B cell (primary cell): Measurements from ENCODE around the gene TRMT61A. TPM values are rescaled to one million over a fixed set of nuclear protein-coding genes. Genes with fewer than 3 reads are reported as not detected.
A peak's percentile ranks its signal among the peaks of the same experiment; 100 is the strongest.

ENCODE experiments used
- ATAC-seq: fragments of 200-7000 bp; cut with Tn5 transposase; one replicate; pipeline ENCODE4 v1.10.0; 2021; ENCODE audit warnings: low read depth, mild to moderate bottlenecking, moderate number of reproducible peaks, moderate library complexity
- CTCF ChIA-PET: fragments of 350-600 bp; sonication (Branson Sonifier 250); formaldehyde crosslinking; loops from one replicate; lab custom pipeline; 2021; ENCODE audit warnings: antibody characterized with exemption, inconsistent platforms; lab: Charles Lee
- POLR2A ChIA-PET: fragments of 350-600 bp; sonication (Branson Sonifier 250); formaldehyde crosslinking; loops from one replicate; lab custom pipeline; 2021; ENCODE audit warnings: antibody characterized with exemption; lab: Charles Lee
- DNase-seq: peaks from one replicate; pipeline ENCODE4 v3.0.0; 2013
- H2AFZ ChIP-seq: 2 replicates; pipeline ENCODE4 v1.6.1; 2012; ENCODE audit warnings: mild to moderate bottlenecking, low read depth, low read length; ENCODE audit not compliant: insufficient read depth, poor library complexity, severe bottlenecking
- H3K27ac ChIP-seq, 2 donors: 1 replicate in 1 of 2; 2 replicates in 1 of 2; pipeline ENCODE4 v1.5.1; 2012 to 2013; ENCODE audit warnings: low read length in 2 of 2, mild to moderate bottlenecking in 2 of 2, moderate library complexity in 1 of 2
- H3K27me3 ChIP-seq, 4 experiments: fragments of 200-600 bp in 1 of 4; sonication (generic) in 1 of 4; replicated peaks in 1 of 4; 1 replicate in 2 of 4; 2 replicates in 2 of 4; pipeline versions ENCODE4 v1.6.1 to v1.7.0; 2013 to 2016; ENCODE audit warnings: low read length in 3 of 4, mild to moderate bottlenecking in 2 of 4, mixed read lengths in 1 of 4, moderate library complexity in 1 of 4; ENCODE audit not compliant: insufficient read depth in 4 of 4, control insufficient read depth in 3 of 4; ENCODE audit errors: control extremely low read depth in 1 of 4
- H3K36me3 ChIP-seq, 2 experiments: replicated peaks in 1 of 2; 1 replicate in 1 of 2; 2 replicates in 1 of 2; pipeline versions ENCODE4 v1.6.1 to v1.7.1; 2013; ENCODE audit warnings: low read length in 1 of 2; ENCODE audit not compliant: insufficient read depth in 2 of 2, control insufficient read depth in 1 of 2; ENCODE audit errors: control extremely low read depth in 1 of 2, extremely low read depth in 1 of 2
- H3K4me1 ChIP-seq, 2 donors: fragments of 200-600 bp in 1 of 2; sonication (generic) in 1 of 2; 1 replicate in 1 of 2; 2 replicates in 1 of 2; pipeline versions ENCODE4 v1.5.1 to v1.6.1; 2013 to 2017; ENCODE audit warnings: low read length in 2 of 2; ENCODE audit not compliant: control insufficient read depth in 2 of 2, insufficient read depth in 2 of 2
- H3K4me2 ChIP-seq: replicated peaks from 2 replicates; pipeline ENCODE3; 2012; ENCODE audit warnings: mild to moderate bottlenecking, low read depth, low read length; ENCODE audit not compliant: poor library complexity, severe bottlenecking
- H3K4me3 ChIP-seq, 5 experiments: fragments of 200-600 bp in 1 of 5; sonication (generic) in 1 of 5; 1 replicate in 3 of 5; 2 replicates in 2 of 5; pipeline versions ENCODE4 v1.5.1 to v1.7.0; 2011 to 2016; ENCODE audit warnings: low read length in 4 of 5, mild to moderate bottlenecking in 4 of 5, low read depth in 2 of 5, control low read depth in 1 of 5, moderate library complexity in 1 of 5; ENCODE audit not compliant: insufficient read depth in 1 of 5; ENCODE audit errors: control extremely low read depth in 1 of 5, extremely low read depth in 1 of 5
- H3K79me2 ChIP-seq: fragments of 200-600 bp; sonication (generic); one replicate; pipeline ENCODE4 v1.6.0; 2016; ENCODE audit warnings: low read length; ENCODE audit not compliant: control insufficient read depth, insufficient read depth
- H3K9ac ChIP-seq: fragments of 200-600 bp; sonication (generic); 2 replicates; pipeline ENCODE4 v1.6.1; 2017; ENCODE audit warnings: mild to moderate bottlenecking, low read length, moderate library complexity
- H3K9me3 ChIP-seq, 3 donors: one replicate each; pipeline versions ENCODE4 v1.6.1 to v1.7.1; 2013; ENCODE audit warnings: low read length in 2 of 3; ENCODE audit not compliant: control insufficient read depth in 2 of 3, insufficient read depth in 1 of 3; ENCODE audit errors: control extremely low read depth in 1 of 3
- H4K20me1 ChIP-seq: 2 replicates; pipeline ENCODE4 v1.6.0; 2012; ENCODE audit warnings: mild to moderate bottlenecking, low read length; ENCODE audit not compliant: insufficient read depth, control insufficient read depth, poor library complexity, severe bottlenecking
- H3K27ac Mint-ChIP-seq: one replicate; pipeline ENCODE4 v1.8.0; 2021; ENCODE audit warnings: mixed read lengths
- H3K27me3 Mint-ChIP-seq: one replicate; pipeline ENCODE4 v1.8.0; 2021; ENCODE audit warnings: mixed read lengths
- H3K4me1 Mint-ChIP-seq: one replicate; pipeline ENCODE4 v1.8.0; 2021; ENCODE audit warnings: mixed read lengths
- H3K4me3 Mint-ChIP-seq: one replicate; pipeline ENCODE4 v1.8.0; 2021; ENCODE audit warnings: mixed read lengths
- H3K9me3 Mint-ChIP-seq: one replicate; pipeline ENCODE4 v1.8.0; 2022; ENCODE audit warnings: mixed read lengths; ENCODE audit not compliant: insufficient read depth
- EZH2 ChIP-seq: IDR thresholded peaks from 2 replicates; pipeline ENCODE4 v1.6.1; 2012; ENCODE audit warnings: borderline replicate concordance, low read depth, mild to moderate bottlenecking, moderate library complexity, low read length; ENCODE audit not compliant: insufficient read depth, poor library complexity, severe bottlenecking
- WGBS: methylation state at CpG from one replicate; pipeline ENCODE4 v1.1.5; 2013; ENCODE audit warnings: missing lambda C conversion rate; ENCODE audit not compliant: insufficient coverage; 5-methylcytosine and 5-hydroxymethylcytosine counted together
- intact Hi-C: fragments of 100-400 bp; cut with micrococcal nuclease; formaldehyde crosslinking; loops from one replicate; pipeline ENCODE4 v1.10.0; 2022
- polyA plus RNA-seq: library from polyadenylated mRNA; depleted of rRNA; stranded (reverse); fragments of >200 nt; gene quantifications from 2 replicates; pipeline ENCODE4 v1.2.3, GENCODE V29; 2012
- total RNA-seq, 2 donors: library from RNA; stranded (reverse); fragments of 120-200 nt in 1 of 2; gene quantifications; 1 replicate in 1 of 2; 2 replicates in 1 of 2; pipeline versions ENCODE4 v1.2.3 to v1.2.4, GENCODE V29; 2013 to 2022
- TF ChIP-seq, protein P1 (sequence below): fragments of 200-600 bp; IDR thresholded peaks from one replicate; pipeline ENCODE4 v1.8.0; 2022; ENCODE audit warnings: antibody characterized with exemption, mild to moderate bottlenecking

The TRMT61A gene
- total and polyA plus RNA-seq, 2 donors (not counting 1 experiment from before 2014, with no cell fraction given) = 9.5 to 18.4 TPM

- Histone ChIP-seq H3K27ac (no peak overlapping the region), H3K27me3 (peaks cover 0 to 32% (median 11%) of the 10 kb centered on the region in 4 experiments), H2AFZ (no peak overlapping the region), H3K79me2 (no peaks in the 10 kb centered on the region), H3K36me3 (no peaks in the 10 kb centered on the region), H3K9me3 (peaks cover 0 to 14% (median 0%) of the 10 kb centered on the region in 3 donors), H3K9ac (no peak overlapping the region), H3K4me1 (peaks cover 22 to 31% of the 10 kb centered on the region in 2 donors), H3K4me3 (no peak overlapping the region), H3K4me2 (no peak overlapping the region), H4K20me1 (peaks cover 11% of the 10 kb centered on the region)
- TF ChIP-seq EZH2 = no peak
- TF ChIP-seq, protein P1, sequence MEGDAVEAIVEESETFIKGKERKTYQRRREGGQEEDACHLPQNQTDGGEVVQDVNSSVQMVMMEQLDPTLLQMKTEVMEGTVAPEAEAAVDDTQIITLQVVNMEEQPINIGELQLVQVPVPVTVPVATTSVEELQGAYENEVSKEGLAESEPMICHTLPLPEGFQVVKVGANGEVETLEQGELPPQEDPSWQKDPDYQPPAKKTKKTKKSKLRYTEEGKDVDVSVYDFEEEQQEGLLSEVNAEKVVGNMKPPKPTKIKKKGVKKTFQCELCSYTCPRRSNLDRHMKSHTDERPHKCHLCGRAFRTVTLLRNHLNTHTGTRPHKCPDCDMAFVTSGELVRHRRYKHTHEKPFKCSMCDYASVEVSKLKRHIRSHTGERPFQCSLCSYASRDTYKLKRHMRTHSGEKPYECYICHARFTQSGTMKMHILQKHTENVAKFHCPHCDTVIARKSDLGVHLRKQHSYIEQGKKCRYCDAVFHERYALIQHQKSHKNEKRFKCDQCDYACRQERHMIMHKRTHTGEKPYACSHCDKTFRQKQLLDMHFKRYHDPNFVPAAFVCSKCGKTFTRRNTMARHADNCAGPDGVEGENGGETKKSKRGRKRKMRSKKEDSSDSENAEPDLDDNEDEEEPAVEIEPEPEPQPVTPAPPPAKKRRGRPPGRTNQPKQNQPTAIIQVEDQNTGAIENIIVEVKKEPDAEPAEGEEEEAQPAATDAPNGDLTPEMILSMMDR = no peak
- Mint-ChIP-seq H3K4me3 (peak overlapping the region; percentile 60), H3K4me1 (peaks cover 13% of the 10 kb centered on the region), H3K27ac (no peak overlapping the region), H3K27me3 (peaks cover 3% of the 10 kb centered on the region), H3K9me3 (no peaks in the 10 kb centered on the region)
- POLR2A ChIA-PET = interaction anchor here (0.5 to 1.3 kb wide), 4 partner anchors 8 to 441 kb away, joined by 3 to 5 read pairs (median 3); no protein-coding TSS in a partner anchor
- CTCF ChIA-PET = interaction anchor here (0.8 to 6.1 kb wide), 16 partner anchors 9 to 414 kb away, joined by 3 to 128 read pairs (median 6); partner anchors contain the start of gene TRMT61A
- ATAC-seq (no peak), DNase-seq (no peak)
- intact Hi-C loops = no loop called here
- WGBS = 46% methylated on average over 10 of the region's 13 CpGs
Measured at GRCh38 chr14:103519043-103519836, 9.8 kb upstream of the TRMT61A start.

DNA sequence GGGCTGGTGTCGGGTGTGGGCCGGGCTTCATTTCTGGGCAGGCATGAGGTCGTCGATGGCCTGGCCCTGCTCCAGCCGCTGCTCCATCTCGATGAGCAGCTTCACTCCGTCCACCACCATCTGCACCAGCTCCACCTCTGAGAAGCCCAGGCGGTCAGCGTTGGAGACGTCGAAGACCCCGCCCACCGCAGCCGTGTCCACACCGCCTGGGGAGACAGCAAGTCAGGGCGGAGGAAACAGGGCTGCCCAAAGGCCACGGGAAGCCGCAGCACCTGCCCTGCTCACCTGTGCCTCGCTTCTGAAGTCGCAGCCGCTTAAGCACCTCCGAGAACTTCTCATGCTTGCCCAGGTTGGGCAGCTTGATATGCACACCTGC, 9.2 kb upstream of the TRMT61A start:
- Mint-ChIP-seq H3K4me3 (peak overlapping the region; percentile 74), H3K27ac (no peak overlapping the region)
- DNase-seq = no peak

More for the DNA sequence above, 9.2 kb upstream of the TRMT61A start:
- no peak overlapping the region for H3K4me3 ChIP-seq
- WGBS = 89% methylated on average over 14 of the region's 22 CpGs
- H3K27me3 ChIP-seq = peaks cover 0 to 32% (median 11%) of the 10 kb centered on the region in 4 experiments
- peaks cover 22 to 31% of the 10 kb centered on the region in 2 donors for H3K4me1 ChIP-seq
- peak overlapping the region; percentile 98 for H3K4me2 ChIP-seq
- no peak overlapping the region for H2AFZ ChIP-seq
- no peak overlapping the region for H3K9ac ChIP-seq
- no peak for TF ChIP-seq EZH2
- TF ChIP-seq, protein P1 = no peak
- peaks cover 11% of the 10 kb centered on the region for H4K20me1 ChIP-seq
- Mint-ChIP-seq H3K4me1 (peaks cover 13% of the 10 kb centered on the region), H3K27me3 (peaks cover 3% of the 10 kb centered on the region), H3K9me3 (no peaks in the 10 kb centered on the region)
- intact Hi-C loops = no loop called here
- no peak for ATAC-seq
- H3K36me3 ChIP-seq = no peaks in the 10 kb centered on the region
- ChIA-PET POLR2A (interaction anchor here (1.3 kb wide), 1 partner anchor 8 kb away, joined by 3 read pairs; no protein-coding TSS in a partner anchor), CTCF (interaction anchor here (1.6 to 6.1 kb wide), 6 partner anchors 9 to 27 kb away, joined by 8 to 128 read pairs (median 20); partner anchors contain the start of gene TRMT61A)
- no peaks in the 10 kb centered on the region for H3K79me2 ChIP-seq
- no peak overlapping the region for H3K27ac ChIP-seq
- H3K9me3 ChIP-seq = peaks cover 0 to 14% (median 0%) of the 10 kb centered on the region in 3 donors
